ENCODE measurements around the gene PCSK4. TPM values are rescaled to one million over a fixed set of nuclear protein-coding genes. Genes with fewer than 3 reads are reported as not detected.

The PCSK4 gene
- total RNA-seq, 1 donor from 2014 or later: 1.6 TPM

DNA sequence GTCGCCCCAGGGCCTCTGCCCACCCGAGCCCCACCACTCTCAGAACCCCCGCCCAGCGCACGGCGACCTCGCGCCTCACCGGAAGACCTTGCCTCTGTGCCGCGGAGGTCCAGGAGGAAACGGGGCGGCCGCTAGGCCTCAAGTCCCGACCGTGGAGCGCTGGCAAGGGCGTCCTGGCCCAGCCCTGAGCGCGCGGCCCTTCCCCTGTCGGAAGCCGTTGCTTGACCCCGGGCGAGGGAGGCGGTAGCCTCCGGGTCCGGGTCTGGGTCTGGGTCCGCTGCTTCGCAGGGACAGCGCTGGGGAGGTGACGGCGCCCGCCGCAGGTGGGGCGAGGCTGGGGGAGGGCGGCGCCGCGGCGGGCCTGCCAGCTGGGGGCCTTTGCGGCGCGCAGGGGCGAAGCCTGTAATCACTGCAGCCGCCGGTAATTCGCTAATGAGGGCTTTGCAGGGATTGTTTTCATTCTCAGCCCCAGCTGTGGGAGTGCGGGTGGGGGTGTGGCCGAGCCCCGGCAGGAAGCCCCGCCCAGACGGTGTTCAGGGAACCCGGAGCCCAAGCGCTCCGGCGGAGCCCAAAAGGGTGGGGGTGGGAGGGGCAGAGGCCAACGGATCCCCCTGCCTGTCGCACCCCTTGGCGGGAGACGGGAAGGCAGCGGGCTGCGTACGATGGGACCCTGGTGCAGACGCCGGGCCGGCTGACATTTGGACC is 19.7 kb downstream of the PCSK4 start:
- Histone ChIP-seq H3K27me3 (ENCODE audit: control insufficient read depth, insufficient read depth, low read length) (peaks cover 77% of the 10 kb centered on the region), H3K4me3 (ENCODE audit: low read depth, low read length) (peak overlapping the region; percentile 4), H3K36me3 (ENCODE audit: control insufficient read depth, insufficient read depth, low read length) (no peaks in the 10 kb centered on the region)
- TF ChIP-seq, protein P1, sequence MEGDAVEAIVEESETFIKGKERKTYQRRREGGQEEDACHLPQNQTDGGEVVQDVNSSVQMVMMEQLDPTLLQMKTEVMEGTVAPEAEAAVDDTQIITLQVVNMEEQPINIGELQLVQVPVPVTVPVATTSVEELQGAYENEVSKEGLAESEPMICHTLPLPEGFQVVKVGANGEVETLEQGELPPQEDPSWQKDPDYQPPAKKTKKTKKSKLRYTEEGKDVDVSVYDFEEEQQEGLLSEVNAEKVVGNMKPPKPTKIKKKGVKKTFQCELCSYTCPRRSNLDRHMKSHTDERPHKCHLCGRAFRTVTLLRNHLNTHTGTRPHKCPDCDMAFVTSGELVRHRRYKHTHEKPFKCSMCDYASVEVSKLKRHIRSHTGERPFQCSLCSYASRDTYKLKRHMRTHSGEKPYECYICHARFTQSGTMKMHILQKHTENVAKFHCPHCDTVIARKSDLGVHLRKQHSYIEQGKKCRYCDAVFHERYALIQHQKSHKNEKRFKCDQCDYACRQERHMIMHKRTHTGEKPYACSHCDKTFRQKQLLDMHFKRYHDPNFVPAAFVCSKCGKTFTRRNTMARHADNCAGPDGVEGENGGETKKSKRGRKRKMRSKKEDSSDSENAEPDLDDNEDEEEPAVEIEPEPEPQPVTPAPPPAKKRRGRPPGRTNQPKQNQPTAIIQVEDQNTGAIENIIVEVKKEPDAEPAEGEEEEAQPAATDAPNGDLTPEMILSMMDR (IDR thresholded peaks at IDR 0.05; ENCODE audit: insufficient read depth, low read length, poor library complexity, severe bottlenecking): no peak
- DNase-seq (ENCODE audit: low read depth): no peak

DNA sequence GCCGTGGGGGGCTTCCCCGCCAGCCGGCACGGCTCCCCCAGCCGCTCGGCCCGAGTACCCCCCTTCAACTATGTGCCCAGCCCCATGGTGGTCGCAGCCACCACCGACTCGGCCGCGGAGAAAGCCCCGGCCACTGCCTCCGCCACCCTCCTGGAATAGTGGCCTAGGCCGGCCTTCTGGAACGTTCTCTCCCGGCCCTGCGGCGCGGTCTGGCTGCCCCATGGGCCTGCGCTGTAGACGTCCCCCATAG is 20.2 kb downstream of the PCSK4 start:
- Histone ChIP-seq H3K4me3 (ENCODE audit: low read depth, low read length) (no peak overlapping the region), H3K27me3 (ENCODE audit: control insufficient read depth, insufficient read depth, low read length) (peaks cover 81% of the 10 kb centered on the region)

DNA sequence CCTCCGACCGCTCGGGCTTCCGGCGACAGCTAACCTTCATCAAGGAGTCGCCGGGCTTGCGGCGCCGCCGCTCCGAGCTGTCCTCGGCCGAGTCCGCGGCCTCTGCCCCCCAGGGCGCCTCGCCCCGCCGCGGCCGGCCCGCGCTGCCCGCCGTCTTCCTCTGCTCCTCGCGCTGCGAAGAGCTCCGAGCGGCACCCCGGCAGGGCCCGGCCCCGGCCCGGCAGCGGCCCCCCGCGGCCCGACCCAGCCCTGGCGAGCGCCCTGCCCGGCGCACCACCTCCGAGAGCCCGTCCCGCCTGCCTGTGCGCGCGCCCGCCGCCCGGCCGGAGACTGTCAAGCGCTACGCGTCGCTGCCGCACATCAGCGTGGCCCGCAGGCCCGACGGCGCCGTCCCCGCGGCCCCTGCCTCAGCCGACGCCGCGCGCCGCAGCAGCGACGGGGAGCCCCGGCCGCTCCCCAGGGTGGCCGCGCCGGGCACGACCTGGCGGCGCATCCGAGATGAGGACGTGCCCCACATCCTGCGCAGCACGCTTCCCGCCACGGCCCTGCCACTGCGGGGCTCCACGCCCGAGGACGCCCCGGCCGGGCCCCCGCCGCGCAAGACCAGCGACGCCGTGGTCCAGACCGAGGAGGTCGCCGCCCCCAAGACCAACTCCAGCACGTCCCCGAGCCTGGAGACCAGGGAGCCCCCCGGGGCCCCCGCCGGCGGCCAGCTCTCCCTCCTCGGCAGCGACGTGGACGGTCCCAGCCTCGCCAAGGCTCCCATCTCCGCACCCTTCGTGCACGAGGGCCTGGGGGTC is 20.7 kb downstream of the PCSK4 start:
- Histone ChIP-seq H3K27me3 (ENCODE audit: control insufficient read depth, insufficient read depth, low read length) (peaks cover 82% of the 10 kb centered on the region), H3K4me3 (ENCODE audit: low read depth, low read length) (no peak overlapping the region), H3K36me3 (ENCODE audit: control insufficient read depth, insufficient read depth, low read length) (no peaks in the 10 kb centered on the region)
- TF ChIP-seq, protein P1 (IDR thresholded peaks at IDR 0.05; ENCODE audit: insufficient read depth, low read length, poor library complexity, severe bottlenecking): no peak
- DNase-seq (ENCODE audit: low read depth): no peak

More for the DNA sequence above, 20.2 kb downstream of the PCSK4 start:
- no peaks in the 10 kb centered on the region for H3K36me3 ChIP-seq (ENCODE audit: control insufficient read depth, insufficient read depth, low read length)
- TF ChIP-seq, protein P1 (IDR thresholded peaks at IDR 0.05; ENCODE audit: insufficient read depth, low read length, poor library complexity, severe bottlenecking): no peak
- no peak for DNase-seq (ENCODE audit: low read depth)

DNA sequence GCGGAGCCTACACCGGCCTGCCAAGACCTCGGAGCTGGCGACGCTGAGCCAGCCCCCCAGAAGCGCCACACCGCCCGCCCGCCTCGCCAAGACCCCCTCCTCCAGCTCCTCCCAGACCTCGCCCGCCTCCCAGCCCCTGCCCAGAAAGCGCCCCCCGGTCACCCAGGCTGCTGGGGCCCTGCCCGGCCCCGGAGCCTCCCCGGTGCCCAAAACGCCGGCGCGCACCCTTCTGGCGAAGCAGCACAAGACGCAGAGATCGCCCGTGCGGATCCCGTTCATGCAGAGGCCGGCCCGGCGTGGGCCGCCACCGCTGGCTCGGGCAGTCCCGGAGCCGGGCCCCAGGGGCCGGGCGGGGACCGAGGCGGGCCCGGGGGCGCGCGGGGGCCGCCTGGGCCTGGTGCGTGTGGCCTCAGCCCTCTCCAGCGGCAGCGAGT is 21.3 kb downstream of the PCSK4 start:
- Histone ChIP-seq H3K36me3 (ENCODE audit: control insufficient read depth, insufficient read depth, low read length) (no peaks in the 10 kb centered on the region), H3K4me3 (ENCODE audit: low read depth, low read length) (no peak overlapping the region), H3K27me3 (ENCODE audit: control insufficient read depth, insufficient read depth, low read length) (peaks cover 82% of the 10 kb centered on the region)
- TF ChIP-seq, protein P1 (IDR thresholded peaks at IDR 0.05; ENCODE audit: insufficient read depth, low read length, poor library complexity, severe bottlenecking): no peak
- no peak for DNase-seq (ENCODE audit: low read depth)

DNA sequence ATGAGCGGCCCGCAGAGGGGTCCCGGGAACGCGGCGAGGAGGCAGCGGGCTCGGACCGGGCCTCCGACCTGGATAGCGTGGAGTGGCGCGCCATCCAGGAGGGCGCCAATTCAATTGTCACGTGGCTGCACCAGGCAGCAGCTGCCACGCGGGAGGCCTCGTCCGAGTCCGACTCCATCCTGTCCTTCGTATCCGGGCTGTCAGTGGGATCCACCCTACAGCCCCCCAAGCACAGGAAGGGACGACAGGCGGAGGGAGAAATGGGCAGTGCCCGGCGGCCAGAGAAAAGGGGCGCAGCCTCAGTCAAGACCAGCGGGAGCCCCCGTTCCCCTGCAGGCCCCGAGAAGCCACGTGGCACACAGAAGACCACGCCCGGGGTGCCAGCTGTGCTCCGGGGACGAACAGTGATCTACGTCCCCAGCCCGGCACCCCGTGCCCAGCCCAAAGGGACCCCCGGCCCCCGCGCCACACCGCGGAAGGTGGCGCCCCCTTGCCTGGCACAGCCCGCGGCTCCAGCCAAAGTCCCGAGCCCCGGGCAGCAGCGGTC is 21.8 kb downstream of the PCSK4 start:
- no peak for DNase-seq (ENCODE audit: low read depth)
- Histone ChIP-seq H3K4me3 (ENCODE audit: low read depth, low read length) (no peak overlapping the region), H3K27me3 (ENCODE audit: control insufficient read depth, insufficient read depth, low read length) (peaks cover 79% of the 10 kb centered on the region), H3K36me3 (ENCODE audit: control insufficient read depth, insufficient read depth, low read length) (no peaks in the 10 kb centered on the region)
- TF ChIP-seq, protein P1 (IDR thresholded peaks at IDR 0.05; ENCODE audit: insufficient read depth, low read length, poor library complexity, severe bottlenecking): no peak

Data from kidney epithelial cell (primary cell).